Stomach (tissue), 9 donors: Measurements from ENCODE around the gene QRSL1. TPM values are rescaled to one million over a fixed set of nuclear protein-coding genes. Genes with fewer than 3 reads are reported as not detected.

Source experiments
- DNase-seq, 2 donors: peaks; one replicate each; pipeline versions ENCODE4 v3.0.0 to v3.0.0-alpha.2; 2013 to 2019
- H3K27ac ChIP-seq, 5 donors: fragments of 200-600 bp in 4 of 5; sonication (generic) in 4 of 5; one replicate each; pipeline ENCODE4 v1.5.1; 2013 to 2019; ENCODE audit warnings: mild to moderate bottlenecking in 1 of 5, moderate library complexity in 1 of 5
- H3K27me3 ChIP-seq, 3 donors: fragments of 200-600 bp; sonication (generic); one replicate each; pipeline ENCODE4 v1.5.1; 2017 to 2019; ENCODE audit warnings: mixed run types in 1 of 3
- H3K36me3 ChIP-seq, 4 donors: fragments of 200-600 bp; sonication (generic); 1 replicate in 3 of 4; 2 replicates in 1 of 4; pipeline ENCODE4 v1.5.1; 2016 to 2019
- H3K4me1 ChIP-seq, 4 donors: fragments of 200-600 bp; sonication (generic); one replicate each; pipeline ENCODE4 v1.5.1; 2016 to 2019
- H3K4me3 ChIP-seq, 4 donors: fragments of 200-600 bp; sonication (generic) in 3 of 4; one replicate each; pipeline ENCODE4 v1.5.1; 2016 to 2019; ENCODE audit warnings: mild to moderate bottlenecking in 1 of 4
- H3K9me3 ChIP-seq, 4 donors: fragments of 200-600 bp; sonication (generic); one replicate each; pipeline ENCODE4 v1.5.1; 2016 to 2019
- EP300 ChIP-seq: sonication (generic); formaldehyde crosslinking; IDR thresholded peaks from one replicate; pipeline ENCODE4 v1.6.1; 2017; ENCODE audit warnings: antibody characterized with exemption
- POLR2A ChIP-seq, 4 donors: fragments of 450-650 bp; IDR thresholded peaks; one replicate each; pipeline ENCODE4 v1.6.1; 2016; ENCODE audit warnings: antibody characterized with exemption in 4 of 4, control low read depth in 2 of 4, mild to moderate bottlenecking in 1 of 4, moderate library complexity in 1 of 4
- POLR2AphosphoS5 ChIP-seq, 3 donors: sonication (generic); formaldehyde crosslinking; IDR thresholded peaks; one replicate each; pipeline ENCODE4 v1.6.1; 2016; ENCODE audit warnings: antibody characterized with exemption in 3 of 3
- WGBS, 5 donors: extraction: QIAGEN DNeasy Blood & Tissue Kit in 3 of 5; methylation state at CpG; one replicate each; pipeline versions ENCODE4 v1.1.5 to v1.1.7; 2013 to 2018; 5-methylcytosine and 5-hydroxymethylcytosine counted together
- intact Hi-C: fragments of 100-400 bp; cut with DNase I; formaldehyde crosslinking; loops from one replicate; pipeline ENCODE4 v1.15.1; 2023; ENCODE audit warnings: low total_unique reads
- polyA plus RNA-seq, 3 donors: library from polyadenylated mRNA; stranded (reverse); fragments of 200-250 nt; gene quantifications; one replicate each; pipeline ENCODE4 v1.2.3, GENCODE V29; 2013
- small RNA-seq, 4 donors: library from RNA; depleted of rRNA; stranded (forward); fragments of <200 nt; gene quantifications; one replicate each; pipeline ENCODE3, GENCODE V24; 2016
- total RNA-seq, 5 donors: library from RNA; depleted of rRNA; stranded (reverse); fragments of >200 nt; gene quantifications; one replicate each; pipeline versions ENCODE4 v1.1.0 to v1.2.3, GENCODE V29; 2014 to 2016
- TF ChIP-seq, protein P1 (sequence below), 7 experiments: fragments of 450-650 bp in 4 of 7; fragments of 200-600 bp in 3 of 7; sonication (generic) in 3 of 7; IDR thresholded peaks; one replicate each; pipeline ENCODE4 v1.5.1; 2016 to 2019; ENCODE audit warnings: antibody characterized with exemption in 7 of 7, control low read depth in 2 of 7, mild to moderate bottlenecking in 1 of 7
- donor health status: healthy with polysubstance abuse.
- donor health status: Bipolar disorder and iron deficiency.
- donor health status: healthy.

Gene QRSL1
- total and polyA plus RNA-seq, 8 donors, result 2.3 to 19.8 (median 6.9) TPM

GRCh38 chr6:106715922-106716321, 86.5 kb downstream of the QRSL1 start:
- TF ChIP-seq, protein P1, sequence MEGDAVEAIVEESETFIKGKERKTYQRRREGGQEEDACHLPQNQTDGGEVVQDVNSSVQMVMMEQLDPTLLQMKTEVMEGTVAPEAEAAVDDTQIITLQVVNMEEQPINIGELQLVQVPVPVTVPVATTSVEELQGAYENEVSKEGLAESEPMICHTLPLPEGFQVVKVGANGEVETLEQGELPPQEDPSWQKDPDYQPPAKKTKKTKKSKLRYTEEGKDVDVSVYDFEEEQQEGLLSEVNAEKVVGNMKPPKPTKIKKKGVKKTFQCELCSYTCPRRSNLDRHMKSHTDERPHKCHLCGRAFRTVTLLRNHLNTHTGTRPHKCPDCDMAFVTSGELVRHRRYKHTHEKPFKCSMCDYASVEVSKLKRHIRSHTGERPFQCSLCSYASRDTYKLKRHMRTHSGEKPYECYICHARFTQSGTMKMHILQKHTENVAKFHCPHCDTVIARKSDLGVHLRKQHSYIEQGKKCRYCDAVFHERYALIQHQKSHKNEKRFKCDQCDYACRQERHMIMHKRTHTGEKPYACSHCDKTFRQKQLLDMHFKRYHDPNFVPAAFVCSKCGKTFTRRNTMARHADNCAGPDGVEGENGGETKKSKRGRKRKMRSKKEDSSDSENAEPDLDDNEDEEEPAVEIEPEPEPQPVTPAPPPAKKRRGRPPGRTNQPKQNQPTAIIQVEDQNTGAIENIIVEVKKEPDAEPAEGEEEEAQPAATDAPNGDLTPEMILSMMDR (IDR thresholded peaks at IDR 0.05), result no peak
- TF ChIP-seq POLR2A (IDR thresholded peaks at IDR 0.05) (no peak), POLR2AphosphoS5 (IDR thresholded peaks at IDR 0.05) (no peak), EP300 (no peak)
- H3K36me3 ChIP-seq, result no peaks in the 10 kb centered on the region
- no peaks in the 10 kb centered on the region for H3K9me3 ChIP-seq
- H3K4me3 ChIP-seq, result no peak overlapping the region
- WGBS, 5 donors, result 58 to 76% (median 67%) methylated on average over 5 of the region's 5 CpGs
- intact Hi-C loops, result no loop called here
- H3K4me1 ChIP-seq, result peaks cover 0 to 9% (median 0%) of the 10 kb centered on the region in 4 donors
- no peak for DNase-seq
- peaks cover 0 to 6% (median 0%) of the 10 kb centered on the region in 3 donors for H3K27me3 ChIP-seq
- H3K27ac ChIP-seq, result no peak overlapping the region

GRCh38 chr6:106716966-106717365, 87.6 kb downstream of the QRSL1 start:
- intact Hi-C loops, result no loop called here
- Histone ChIP-seq H3K4me3 (no peak overlapping the region), H3K36me3 (no peaks in the 10 kb centered on the region), H3K4me1 (peaks cover 0 to 17% (median 2%) of the 10 kb centered on the region in 4 donors), H3K9me3 (no peaks in the 10 kb centered on the region), H3K27ac (no peak overlapping the region), H3K27me3 (peaks cover 0 to 6% (median 0%) of the 10 kb centered on the region in 3 donors)
- WGBS, 5 donors, result 57 to 80% (median 68%) methylated on average over 2 of the region's 2 CpGs
- DNase-seq, result no peak
- TF ChIP-seq, protein P1 (IDR thresholded peaks at IDR 0.05), result no peak
- TF ChIP-seq POLR2A (IDR thresholded peaks at IDR 0.05), result no peak
- no peak for TF ChIP-seq POLR2AphosphoS5 (IDR thresholded peaks at IDR 0.05)
- TF ChIP-seq EP300, result no peak

Small RNA genes within 50 kb of the gene (small RNA-seq; reads per million reads assigned to genes)
- gene RNU6-527P, result 0 reads per million in 4 donors

Other genes starting within 250 kb of the QRSL1 start
- gene RTN4IP1, start 80 bp upstream of the QRSL1 start, total RNA-seq, result 10 to 100 TPM in 3 of 5 donors, 1 to 10 TPM in 1, not detected in 1; 9.2 to 44.2 (median 21.2) TPM
- 1 to 10 TPM; 5.4 to 7.7 (median 5.7) TPM for gene RTN4IP1, start 80 bp upstream of the QRSL1 start, polyA plus RNA-seq